ENCODE measurements around the gene KRT9. TPM values are rescaled to one million over a fixed set of nuclear protein-coding genes. Genes with fewer than 3 reads are reported as not detected.

Gene KRT9
- total RNA-seq, 2 experiments from 2014 or later = not detected

- Mint-ChIP-seq H3K9me3 (no peaks in the 10 kb centered on the region), H3K36me3 (ENCODE audit: low read depth) (no peaks in the 10 kb centered on the region), H3K27ac (no peak overlapping the region), H3K27me3 (peaks cover 24% of the 10 kb centered on the region), H3K4me3 (no peak overlapping the region), H3K4me1 (peaks cover 3% of the 10 kb centered on the region)
- DNase-seq = no peak
- ChIA-PET CTCF (interaction anchor here (0.9 to 1.1 kb wide), 2 partner anchors 9 to 26 kb away, joined by 5 to 6 read pairs; no protein-coding TSS in a partner anchor), POLR2A (no interaction called here)
Measured at GRCh38 chr17:41522301-41523224, 49.3 kb downstream of the KRT9 start.

- ChIA-PET CTCF (interaction anchor here (0.9 to 1.1 kb wide), 2 partner anchors 8 to 27 kb away, joined by 5 to 6 read pairs; no protein-coding TSS in a partner anchor), POLR2A (no interaction called here)
- DNase-seq = no peak
- H3K36me3 Mint-ChIP-seq (ENCODE audit: low read depth) = no peaks in the 10 kb centered on the region
- H3K9me3 Mint-ChIP-seq = no peaks in the 10 kb centered on the region
- no peak overlapping the region for H3K4me3 Mint-ChIP-seq
- peaks cover 15% of the 10 kb centered on the region for H3K27me3 Mint-ChIP-seq
- H3K4me1 Mint-ChIP-seq = no peaks in the 10 kb centered on the region
- H3K27ac Mint-ChIP-seq = no peak overlapping the region
Measured at GRCh38 chr17:41521574-41522261, 50.1 kb downstream of the KRT9 start.

GRCh38 chr17:41520821-41521521 lies 50.9 kb downstream of the KRT9 start:
- H3K27me3 Mint-ChIP-seq = peaks cover 10% of the 10 kb centered on the region
- no peak for DNase-seq
- no peaks in the 10 kb centered on the region for H3K36me3 Mint-ChIP-seq (ENCODE audit: low read depth)
- no peak overlapping the region for H3K4me3 Mint-ChIP-seq
- H3K27ac Mint-ChIP-seq = no peak overlapping the region
- ChIA-PET POLR2A (no interaction called here), CTCF (interaction anchor here (1.1 kb wide), 1 partner anchor 103 kb away, joined by 3 read pairs; no protein-coding TSS in a partner anchor)
- no peaks in the 10 kb centered on the region for H3K4me1 Mint-ChIP-seq
- H3K9me3 Mint-ChIP-seq = no peaks in the 10 kb centered on the region

- Mint-ChIP-seq H3K27me3 (no peaks in the 10 kb centered on the region), H3K4me3 (no peak overlapping the region), H3K27ac (no peak overlapping the region), H3K4me1 (no peaks in the 10 kb centered on the region), H3K9me3 (no peaks in the 10 kb centered on the region), H3K36me3 (ENCODE audit: low read depth) (no peaks in the 10 kb centered on the region)
- POLR2A ChIA-PET = no interaction called here
- DNase-seq = no peak
- CTCF ChIA-PET = interaction anchor here (2.1 kb wide), 1 partner anchor 30 kb away, joined by 6 read pairs; no protein-coding TSS in a partner anchor
Measured at GRCh38 chr17:41519501-41520224, 52.2 kb downstream of the KRT9 start.

- Mint-ChIP-seq H3K4me3 (no peak within 1 kb of the TSS), H3K27ac (no peak within 1 kb of the TSS), H3K27me3 (no peaks in the 10 kb centered on the region), H3K36me3 (ENCODE audit: low read depth) (no peaks in the 10 kb centered on the region), H3K9me3 (no peaks in the 10 kb centered on the region), H3K4me1 (no peaks in the 10 kb centered on the region)
- ChIA-PET CTCF (interaction anchor here (0.6 to 2.1 kb wide), 2 partner anchors 13 to 30 kb away, joined by 4 to 6 read pairs; partner anchors contain the start of gene KRT13), POLR2A (no interaction called here)
- no peak for DNase-seq
Measured at GRCh38 chr17:41518789-41519449, 52.9 kb downstream of the KRT9 start, which contains the start of gene KRT15. TSS of gene KRT15 (minus strand) at chr17:41518890. CDS start at chr17:41518827, 63 bp downstream.

GRCh38 chr17:41518031-41518430 lies 53.8 kb downstream of the KRT9 start:
- Mint-ChIP-seq H3K9me3 (no peaks in the 10 kb centered on the region), H3K27me3 (no peaks in the 10 kb centered on the region), H3K4me1 (no peaks in the 10 kb centered on the region), H3K36me3 (ENCODE audit: low read depth) (no peaks in the 10 kb centered on the region), H3K4me3 (no peak overlapping the region), H3K27ac (no peak overlapping the region)
- CTCF ChIA-PET = interaction anchor here (2.1 kb wide), 1 partner anchor 31 kb away, joined by 6 read pairs; no protein-coding TSS in a partner anchor
- POLR2A ChIA-PET = interaction anchor here (0.6 kb wide), 1 partner anchor 161 kb away, joined by 3 read pairs; no protein-coding TSS in a partner anchor
- no peak for DNase-seq

GRCh38 chr17:41516830-41517283 lies 55.0 kb downstream of the KRT9 start:
- no peak overlapping the region for H3K4me3 Mint-ChIP-seq
- no peaks in the 10 kb centered on the region for H3K27me3 Mint-ChIP-seq
- DNase-seq = no peak
- H3K4me1 Mint-ChIP-seq = no peaks in the 10 kb centered on the region
- ChIA-PET CTCF (no interaction called here), POLR2A (no interaction called here)
- no peak overlapping the region for H3K27ac Mint-ChIP-seq
- no peaks in the 10 kb centered on the region for H3K36me3 Mint-ChIP-seq (ENCODE audit: low read depth)
- H3K9me3 Mint-ChIP-seq = no peaks in the 10 kb centered on the region

GRCh38 chr17:41516147-41516829 lies 55.6 kb downstream of the KRT9 start:
- Mint-ChIP-seq H3K36me3 (ENCODE audit: low read depth) (no peaks in the 10 kb centered on the region), H3K27me3 (no peaks in the 10 kb centered on the region), H3K9me3 (no peaks in the 10 kb centered on the region), H3K4me3 (no peak overlapping the region), H3K27ac (no peak overlapping the region), H3K4me1 (no peaks in the 10 kb centered on the region)
- CTCF ChIA-PET = no interaction called here
- POLR2A ChIA-PET = no interaction called here
- no peak for DNase-seq

Small RNA genes lying within 50 kb of the gene (microRNA-seq; reads per million reads assigned to microRNA genes)
- gene MIR6510 (ENCODE audit: borderline microRNAs expressed, borderline replicate concordance) = not detected

Other genes starting within 250 kb of the KRT9 start
- not detected for gene KRT33A, start 221.2 kb downstream of the KRT9 start, total RNA-seq
- gene KRT33B, start 202.2 kb downstream of the KRT9 start, total RNA-seq = not detected
- not detected for gene KRT34, start 189.8 kb downstream of the KRT9 start, total RNA-seq
- not detected for gene KRT31, start 174.5 kb downstream of the KRT9 start, total RNA-seq
- not detected for gene KRT37, start 147.5 kb downstream of the KRT9 start, total RNA-seq
- gene KRT38, start 131.1 kb downstream of the KRT9 start, total RNA-seq = not detected
- not detected for gene KRT32, start 104.7 kb downstream of the KRT9 start, total RNA-seq
- gene KRT35, start 90.9 kb downstream of the KRT9 start, total RNA-seq = not detected
- gene KRT36, start 82.1 kb downstream of the KRT9 start, total RNA-seq = not detected
- gene KRT13, start 66.4 kb downstream of the KRT9 start, total RNA-seq = not detected
- gene KRT15, start 53.2 kb downstream of the KRT9 start, total RNA-seq = not detected
- not detected for gene KRT19, start 43.8 kb downstream of the KRT9 start, total RNA-seq
- not detected for gene KRT14, start 14.8 kb upstream of the KRT9 start, total RNA-seq
- gene KRT16, start 40.7 kb upstream of the KRT9 start, total RNA-seq = not detected
- under 1 TPM in 1 of 2 experiments, not detected in 1; 0.25 TPM for gene KRT17, start 52.5 kb upstream of the KRT9 start, total RNA-seq
- 100 to 1,000 TPM; 605 to 645 TPM for gene EIF1, start 116.8 kb upstream of the KRT9 start, total RNA-seq
- not detected for gene GAST, start 140.3 kb upstream of the KRT9 start, total RNA-seq
- under 1 TPM; 0.25 to 0.31 TPM for gene HAP1, start 162.6 kb upstream of the KRT9 start, total RNA-seq
- gene JUP, start 214.7 kb upstream of the KRT9 start, total RNA-seq = under 1 TPM; 0.77 to 0.99 TPM
- gene P3H4, start 239.9 kb upstream of the KRT9 start, total RNA-seq = 1 to 10 TPM; 1.2 to 2.4 TPM
- gene FKBP10, start 240.9 kb upstream of the KRT9 start, total RNA-seq = under 1 TPM in 1 of 2 experiments, not detected in 1; 0.44 TPM